ENCODE measurements around the gene CLEC16A.
"Not testable (repeated sequence)": the region's sequence is repeated elsewhere in the genome, so short reads cannot be mapped to it uniquely, and the experiment has no call there.

CLEC16A gene

DNA sequence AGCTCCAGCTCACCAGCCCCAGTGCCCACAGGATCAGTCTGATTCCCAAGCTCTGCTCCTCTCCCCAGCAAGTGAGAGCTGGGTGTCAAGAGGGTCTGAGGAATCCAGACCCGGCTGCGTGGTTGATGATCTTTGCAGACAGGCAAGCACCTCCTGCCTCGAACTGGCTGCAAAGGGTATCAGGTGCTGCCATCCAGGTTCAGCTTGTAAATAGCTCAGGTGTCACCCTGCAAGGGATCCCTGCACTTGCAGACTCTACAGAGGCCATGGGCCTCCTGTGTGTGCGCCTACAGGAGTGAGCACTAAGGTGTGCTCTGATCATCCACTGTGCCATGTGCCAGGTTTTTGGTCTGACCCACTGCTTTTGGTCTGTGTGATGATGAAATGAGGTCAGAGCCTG lies 18.3 kb upstream of the CLEC16A start:
- H3K4me3 ChIP-seq (replicated peaks; ENCODE audit: low read depth, low read length), result no peak overlapping the region
- DNase-seq (ENCODE audit: low read depth), result no peak
- TF ChIP-seq, protein P1, sequence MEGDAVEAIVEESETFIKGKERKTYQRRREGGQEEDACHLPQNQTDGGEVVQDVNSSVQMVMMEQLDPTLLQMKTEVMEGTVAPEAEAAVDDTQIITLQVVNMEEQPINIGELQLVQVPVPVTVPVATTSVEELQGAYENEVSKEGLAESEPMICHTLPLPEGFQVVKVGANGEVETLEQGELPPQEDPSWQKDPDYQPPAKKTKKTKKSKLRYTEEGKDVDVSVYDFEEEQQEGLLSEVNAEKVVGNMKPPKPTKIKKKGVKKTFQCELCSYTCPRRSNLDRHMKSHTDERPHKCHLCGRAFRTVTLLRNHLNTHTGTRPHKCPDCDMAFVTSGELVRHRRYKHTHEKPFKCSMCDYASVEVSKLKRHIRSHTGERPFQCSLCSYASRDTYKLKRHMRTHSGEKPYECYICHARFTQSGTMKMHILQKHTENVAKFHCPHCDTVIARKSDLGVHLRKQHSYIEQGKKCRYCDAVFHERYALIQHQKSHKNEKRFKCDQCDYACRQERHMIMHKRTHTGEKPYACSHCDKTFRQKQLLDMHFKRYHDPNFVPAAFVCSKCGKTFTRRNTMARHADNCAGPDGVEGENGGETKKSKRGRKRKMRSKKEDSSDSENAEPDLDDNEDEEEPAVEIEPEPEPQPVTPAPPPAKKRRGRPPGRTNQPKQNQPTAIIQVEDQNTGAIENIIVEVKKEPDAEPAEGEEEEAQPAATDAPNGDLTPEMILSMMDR (IDR thresholded peaks at IDR 0.05; ENCODE audit: low read length, missing control alignments), result no peak

DNA sequence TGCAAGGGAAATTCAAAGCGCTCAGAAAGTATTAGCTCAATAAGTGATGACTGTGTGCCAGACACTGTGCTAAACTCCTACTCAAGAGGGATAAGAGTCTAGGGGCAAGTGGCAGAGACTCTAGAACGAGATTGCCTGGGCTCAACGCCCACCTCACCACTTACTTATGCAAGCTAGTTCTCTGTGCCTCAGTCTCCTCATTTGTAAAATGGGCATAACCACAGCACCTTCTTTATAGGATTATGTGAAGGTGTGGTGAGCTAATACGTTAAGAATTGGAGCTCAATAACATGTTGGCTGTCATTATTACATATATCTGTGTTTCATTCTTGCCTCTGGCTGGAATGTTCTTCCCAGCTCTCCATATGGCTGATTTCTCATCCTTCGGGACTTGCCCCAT lies 17.5 kb upstream of the CLEC16A start:
- no peak for DNase-seq (ENCODE audit: low read depth)
- TF ChIP-seq, protein P1 (IDR thresholded peaks at IDR 0.05; ENCODE audit: low read length, missing control alignments), result no peak
- H3K4me3 ChIP-seq (replicated peaks; ENCODE audit: low read depth, low read length), result no peak overlapping the region

DNA sequence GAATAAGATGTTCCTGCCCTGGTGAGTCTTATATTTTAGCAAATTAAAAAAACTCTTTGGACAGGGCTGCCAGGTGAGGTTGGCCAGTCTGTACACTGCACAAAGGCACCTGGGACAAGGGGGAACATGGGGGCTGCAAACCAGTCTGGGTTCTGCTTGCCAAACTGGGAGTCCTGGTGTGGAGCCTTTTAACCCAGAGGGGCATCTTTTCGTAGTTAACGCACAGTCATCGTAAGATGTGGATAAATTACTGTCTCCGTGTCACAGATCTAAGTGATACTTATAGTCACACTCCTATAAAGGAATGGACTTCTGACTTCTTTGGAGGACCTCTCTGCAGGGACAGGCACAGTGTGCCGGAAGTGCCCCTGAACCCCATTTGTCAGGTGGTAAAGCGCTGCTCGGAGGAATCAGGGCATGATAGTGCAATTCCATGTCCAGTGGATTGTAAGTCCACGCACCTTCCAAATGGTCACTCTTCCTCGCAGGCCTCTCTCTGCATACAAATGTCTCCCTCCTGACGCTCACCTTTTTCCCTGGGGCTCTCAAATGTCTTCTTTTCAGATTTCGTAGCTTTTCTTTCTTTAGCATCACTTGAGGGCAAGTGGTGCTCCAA lies 16.8 kb upstream of the CLEC16A start:
- no peak overlapping the region for H3K4me3 ChIP-seq (replicated peaks; ENCODE audit: low read depth, low read length)
- DNase-seq (ENCODE audit: low read depth), result no peak
- TF ChIP-seq, protein P1 (IDR thresholded peaks at IDR 0.05; ENCODE audit: low read length, missing control alignments), result no peak

DNA sequence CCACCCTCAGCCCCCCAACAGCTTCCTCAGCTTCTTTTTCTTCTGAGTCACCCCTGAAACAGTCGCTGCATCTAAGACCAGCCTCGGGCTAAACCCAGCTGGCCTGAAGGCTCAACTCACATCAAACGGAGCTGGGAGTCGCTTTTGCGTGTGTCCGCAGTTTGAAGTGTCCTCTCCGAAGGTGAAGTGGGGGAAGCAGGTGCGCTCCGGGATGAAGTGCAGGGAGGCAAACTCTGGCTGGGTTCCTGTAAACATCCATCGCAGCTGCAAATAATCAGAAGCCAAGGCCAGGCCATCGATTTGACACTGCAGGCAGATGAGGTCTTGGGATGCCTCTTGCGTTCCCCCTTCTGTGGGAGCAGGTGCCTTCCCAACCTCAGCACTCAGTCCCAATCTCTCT lies 15.3 kb upstream of the CLEC16A start:
- not testable (repeated sequence) for DNase-seq (ENCODE audit: low read depth); H3K4me3 ChIP-seq (replicated peaks; ENCODE audit: low read depth, low read length)

DNA sequence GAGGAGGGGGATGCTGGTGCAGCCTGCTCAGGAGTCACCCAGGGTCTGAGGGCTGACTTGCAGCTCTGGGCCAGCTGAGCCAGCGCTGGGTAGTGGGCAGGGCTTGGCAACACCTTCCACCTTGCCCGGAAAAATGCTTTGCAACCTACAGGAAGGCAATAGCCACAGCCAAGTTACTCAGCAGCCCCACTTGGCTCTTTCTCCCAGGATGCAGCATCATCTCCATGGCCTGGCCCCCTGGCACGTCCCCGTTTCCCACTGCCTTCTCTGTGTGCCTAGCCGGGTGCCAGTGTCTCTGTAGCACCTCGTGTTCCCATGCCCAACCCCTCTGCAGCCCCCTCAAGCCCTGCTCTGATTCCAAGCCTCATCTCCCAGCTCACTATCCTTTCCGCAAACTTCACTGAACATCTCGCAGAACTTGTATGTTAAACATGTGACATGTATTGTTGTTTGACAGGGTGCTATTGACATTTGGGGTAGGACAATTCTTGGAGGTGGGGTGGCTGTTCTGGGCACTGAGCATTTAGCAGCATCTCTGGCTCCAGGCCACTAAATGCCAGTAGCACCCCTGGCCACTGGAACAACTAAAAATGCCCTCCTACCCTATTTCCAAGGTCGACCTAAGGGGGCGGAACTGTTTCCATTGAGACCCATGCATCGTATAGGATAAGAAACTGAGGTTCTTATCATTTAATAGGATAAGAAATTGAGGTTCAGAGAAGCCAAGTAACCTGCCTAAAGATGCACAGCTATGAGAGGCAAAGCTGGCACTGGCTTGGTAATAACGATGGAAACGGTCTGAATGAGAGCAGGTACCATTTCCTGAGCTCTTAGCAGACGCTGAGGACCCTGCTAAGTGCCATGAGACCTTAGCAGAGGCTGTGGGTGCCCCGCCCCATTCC lies 14.3 kb upstream of the CLEC16A start:
- H3K4me3 ChIP-seq (replicated peaks; ENCODE audit: low read depth, low read length), result no peak overlapping the region
- no peak for DNase-seq (ENCODE audit: low read depth)
- TF ChIP-seq, protein P1 (IDR thresholded peaks at IDR 0.05; ENCODE audit: low read length, missing control alignments), result no peak

DNA sequence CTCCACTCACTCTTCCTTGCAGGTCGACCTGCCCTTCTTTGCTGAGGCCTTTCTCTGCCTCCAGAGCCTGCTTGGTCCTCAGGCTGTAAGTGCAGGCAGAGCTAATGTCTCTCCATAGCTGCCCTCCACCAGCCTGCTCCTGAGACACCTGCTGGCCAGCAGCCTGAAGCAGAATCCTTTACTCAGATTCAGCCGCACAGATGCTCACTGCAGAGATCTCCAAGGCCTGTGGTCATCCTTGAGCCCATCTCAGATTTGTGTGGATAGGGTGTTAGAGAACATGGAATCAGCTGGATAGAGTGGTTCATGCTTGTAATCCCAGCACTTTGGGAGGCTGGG lies 13.6 kb upstream of the CLEC16A start:
- no peak for DNase-seq (ENCODE audit: low read depth)
- TF ChIP-seq, protein P1 (IDR thresholded peaks at IDR 0.05; ENCODE audit: low read length, missing control alignments), result no peak
- H3K4me3 ChIP-seq (replicated peaks; ENCODE audit: low read depth, low read length), result no peak overlapping the region

DNA sequence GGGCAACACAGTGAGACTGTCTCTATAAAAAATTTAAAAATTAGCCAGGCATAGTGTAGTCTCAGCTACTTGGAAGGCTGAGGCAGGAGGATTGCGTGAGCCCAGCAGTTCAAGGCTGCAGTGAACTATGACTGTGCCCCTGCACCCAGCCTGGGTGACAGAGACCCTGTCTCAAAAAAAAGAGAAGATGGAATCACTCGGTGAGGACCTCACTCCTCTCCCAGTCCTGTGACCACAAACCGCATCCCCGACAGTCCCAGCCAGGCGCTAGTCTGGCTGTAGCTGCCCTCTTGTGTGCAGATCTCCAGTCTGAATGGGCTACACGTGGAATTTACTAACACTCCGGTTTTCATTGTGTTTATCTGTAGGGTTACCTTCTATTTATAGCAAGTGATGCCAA lies 13.2 kb upstream of the CLEC16A start:
- H3K4me3 ChIP-seq (replicated peaks; ENCODE audit: low read depth, low read length), result no peak overlapping the region
- TF ChIP-seq, protein P1 (IDR thresholded peaks at IDR 0.05; ENCODE audit: low read length, missing control alignments), result no peak
- DNase-seq (ENCODE audit: low read depth), result no peak

Measured in fibroblast of pulmonary artery (primary cell).